ENCODE measurements around the gene IGSF21.

DNA sequence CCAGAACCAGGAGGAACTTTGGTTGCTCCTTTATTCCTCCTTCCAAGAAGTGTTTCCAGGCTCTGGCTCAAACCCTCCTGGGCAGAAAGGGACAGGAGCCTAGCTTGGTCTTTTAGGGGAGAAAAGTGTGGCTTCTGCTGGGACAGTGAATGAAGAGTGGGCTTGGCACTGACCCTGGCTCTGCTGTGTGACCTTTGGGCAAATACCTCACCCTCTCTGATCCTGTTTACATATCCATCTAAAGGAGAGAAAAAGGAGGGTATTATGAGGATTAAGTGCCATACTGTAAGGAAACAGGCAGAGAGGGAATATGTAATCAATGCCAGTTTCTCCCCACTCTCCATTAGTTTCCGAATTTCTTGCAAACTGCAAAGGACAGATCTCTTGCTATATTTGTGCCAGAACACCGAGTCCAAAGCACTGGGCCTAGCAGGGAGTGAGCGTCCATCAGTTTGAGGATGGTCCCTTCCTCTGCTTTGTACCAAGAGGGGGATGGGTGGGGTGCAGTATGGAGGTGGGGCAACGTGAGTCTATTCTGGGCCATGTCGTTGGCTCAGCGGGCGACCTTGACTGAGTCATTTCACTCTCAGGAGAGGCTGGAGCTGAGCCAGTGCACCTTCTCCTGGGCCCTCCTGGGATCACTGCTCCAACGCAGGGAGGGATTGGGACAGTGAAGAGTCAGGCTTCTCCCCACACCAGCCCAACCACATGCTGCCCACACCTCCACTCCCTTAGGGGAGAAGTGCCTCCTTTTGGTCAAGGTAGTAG, 38.4 kb downstream of the IGSF21 start:
- TF ChIP-seq, protein P1, sequence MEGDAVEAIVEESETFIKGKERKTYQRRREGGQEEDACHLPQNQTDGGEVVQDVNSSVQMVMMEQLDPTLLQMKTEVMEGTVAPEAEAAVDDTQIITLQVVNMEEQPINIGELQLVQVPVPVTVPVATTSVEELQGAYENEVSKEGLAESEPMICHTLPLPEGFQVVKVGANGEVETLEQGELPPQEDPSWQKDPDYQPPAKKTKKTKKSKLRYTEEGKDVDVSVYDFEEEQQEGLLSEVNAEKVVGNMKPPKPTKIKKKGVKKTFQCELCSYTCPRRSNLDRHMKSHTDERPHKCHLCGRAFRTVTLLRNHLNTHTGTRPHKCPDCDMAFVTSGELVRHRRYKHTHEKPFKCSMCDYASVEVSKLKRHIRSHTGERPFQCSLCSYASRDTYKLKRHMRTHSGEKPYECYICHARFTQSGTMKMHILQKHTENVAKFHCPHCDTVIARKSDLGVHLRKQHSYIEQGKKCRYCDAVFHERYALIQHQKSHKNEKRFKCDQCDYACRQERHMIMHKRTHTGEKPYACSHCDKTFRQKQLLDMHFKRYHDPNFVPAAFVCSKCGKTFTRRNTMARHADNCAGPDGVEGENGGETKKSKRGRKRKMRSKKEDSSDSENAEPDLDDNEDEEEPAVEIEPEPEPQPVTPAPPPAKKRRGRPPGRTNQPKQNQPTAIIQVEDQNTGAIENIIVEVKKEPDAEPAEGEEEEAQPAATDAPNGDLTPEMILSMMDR (IDR thresholded peaks at IDR 0.05) = no peak
- no peak for TF ChIP-seq POLR2A (IDR thresholded peaks at IDR 0.05)

All from thyroid gland (tissue), 4 donors.